Gastroesophageal sphincter (tissue), 4 donors: Measurements from ENCODE around the gene CCNK. TPM values are rescaled to one million over a fixed set of nuclear protein-coding genes. Genes with fewer than 3 reads are reported as not detected.
A peak's percentile ranks its signal among the peaks of the same experiment; 100 is the strongest.

ENCODE experiments used
- ATAC-seq: fragments of 150-250 bp; one replicate; pipeline ENCODE4 v1.9.1; 2016; ENCODE audit warnings: mild to moderate bottlenecking, moderate library complexity
- H3K27ac ChIP-seq, 4 donors: fragments of 200-600 bp; sonication (generic) in 3 of 4; 1 replicate in 3 of 4; 2 replicates in 1 of 4; pipeline ENCODE4 v1.5.1; 2016 to 2019
- H3K27me3 ChIP-seq: fragments of 200-600 bp; sonication (generic); one replicate; pipeline ENCODE4 v1.5.1; 2019
- H3K36me3 ChIP-seq, 2 donors: fragments of 200-600 bp; sonication (generic); one replicate each; pipeline ENCODE4 v1.5.1; 2019; ENCODE audit warnings: control low read depth in 1 of 2
- H3K4me1 ChIP-seq, 3 donors: fragments of 200-600 bp; sonication (generic); 1 replicate in 2 of 3; 2 replicates in 1 of 3; pipeline ENCODE4 v1.5.1; 2016 to 2019; ENCODE audit warnings: control low read depth in 2 of 3
- H3K4me3 ChIP-seq, 2 donors: fragments of 200-600 bp; sonication (generic); one replicate each; pipeline ENCODE4 v1.5.1; 2019; ENCODE audit warnings: mild to moderate bottlenecking in 1 of 2, moderate library complexity in 1 of 2
- H3K9me3 ChIP-seq, 3 donors: fragments of 200-600 bp; sonication (generic); one replicate each; pipeline ENCODE4 v1.5.1; 2017 to 2019; ENCODE audit warnings: control low read depth in 2 of 3
- EP300 ChIP-seq: sonication (generic); formaldehyde crosslinking; IDR thresholded peaks from one replicate; pipeline ENCODE4 v1.6.1; 2017; ENCODE audit warnings: antibody characterized with exemption, mild to moderate bottlenecking
- POLR2A ChIP-seq, 2 donors: fragments of 450-650 bp; IDR thresholded peaks; one replicate each; pipeline ENCODE4 v1.6.1; 2017; ENCODE audit warnings: antibody characterized with exemption in 2 of 2, mild to moderate bottlenecking in 2 of 2, moderate library complexity in 1 of 2
- POLR2AphosphoS5 ChIP-seq: sonication (generic); formaldehyde crosslinking; IDR thresholded peaks from one replicate; pipeline ENCODE4 v1.6.1; 2017; ENCODE audit warnings: antibody characterized with exemption
- WGBS, 2 donors: methylation state at CpG; one replicate each; pipeline ENCODE4 v1.1.5; 2018; ENCODE audit warnings: low coverage in 1 of 2; 5-methylcytosine and 5-hydroxymethylcytosine counted together
- small RNA-seq, 4 donors: library from RNA; depleted of rRNA; stranded (forward); fragments of <200 nt; gene quantifications; one replicate each; pipeline ENCODE3, GENCODE V24; 2016
- total RNA-seq, 4 donors: library from RNA; depleted of rRNA; stranded (reverse); fragments of >200 nt; gene quantifications; one replicate each; pipeline ENCODE4 v1.1.0, GENCODE V29; 2016
- TF ChIP-seq, protein P1 (sequence below), 4 experiments: fragments of 200-600 bp in 2 of 4; fragments of 450-650 bp in 2 of 4; sonication (generic) in 1 of 4; IDR thresholded peaks; one replicate each; pipeline ENCODE4 v1.5.1; 2017 to 2019; ENCODE audit warnings: antibody characterized with exemption in 4 of 4, mild to moderate bottlenecking in 2 of 4, moderate library complexity in 2 of 4

Gene CCNK
- total RNA-seq, 4 donors from 2014 or later: 17.1 to 26.8 (median 20.7) TPM

DNA sequence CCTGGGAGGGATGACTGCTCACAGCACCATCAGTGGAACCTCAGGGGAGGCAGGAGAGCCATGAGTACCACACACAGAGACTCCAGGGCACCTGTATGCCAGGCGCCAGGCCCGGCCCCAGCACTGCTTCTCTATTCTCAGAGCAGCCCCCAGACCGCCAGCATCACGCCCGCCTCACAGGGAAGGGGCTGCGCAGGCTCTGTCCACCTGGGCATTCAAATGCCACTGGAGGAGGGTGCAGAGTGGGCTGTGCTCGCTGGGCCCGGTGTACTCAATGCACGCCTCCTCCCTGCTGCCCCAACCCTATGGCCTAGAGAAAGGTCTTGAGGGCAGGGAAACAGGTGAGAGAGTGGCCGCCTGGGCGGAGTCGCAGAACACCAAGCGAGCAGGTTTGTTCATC lies 79.2 kb downstream of the CCNK start:
- no peak for ATAC-seq
- peaks cover 17 to 80% (median 47%) of the 10 kb centered on the region in 3 donors for H3K4me1 ChIP-seq

DNA sequence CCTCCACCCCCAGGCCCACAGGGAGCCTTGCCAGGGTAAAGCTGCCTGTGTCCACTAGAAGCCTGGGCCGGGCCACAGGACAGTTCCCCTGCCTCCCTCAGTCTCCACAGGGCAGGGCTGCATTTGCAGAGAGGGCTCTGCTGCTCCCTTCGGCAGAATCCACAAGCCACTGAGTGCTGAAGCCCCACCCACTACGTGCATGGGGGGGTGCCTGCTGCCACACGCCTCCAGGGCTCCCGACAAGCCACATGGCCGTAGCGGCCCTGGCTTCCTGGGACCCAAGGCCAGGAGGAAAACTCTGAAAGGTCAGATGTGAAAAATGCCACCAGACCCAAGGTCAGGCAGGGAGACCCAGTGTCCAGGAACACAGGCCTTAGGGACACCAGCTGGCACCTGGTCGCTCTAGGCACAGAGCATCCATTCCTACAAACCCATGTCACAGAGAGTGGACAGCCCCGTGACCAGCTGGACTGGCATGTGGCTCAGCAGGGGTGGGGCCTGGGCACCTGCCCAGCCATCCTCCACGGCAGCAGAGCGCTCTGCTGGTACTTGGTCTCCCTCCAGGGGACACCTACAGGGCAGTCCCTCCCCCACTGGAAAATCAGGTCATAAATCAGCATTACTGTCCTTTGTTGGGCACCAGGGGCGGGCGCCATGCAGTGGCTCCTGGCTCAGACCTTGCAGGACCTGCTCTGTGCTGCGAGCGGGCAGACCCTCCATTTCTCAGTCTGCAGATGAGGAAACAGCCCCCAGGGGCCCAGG lies 79.9 kb downstream of the CCNK start:
- no CpG with 5 or more reads among the region's 15 CpGs for WGBS, 2 donors
- TF ChIP-seq POLR2A (IDR thresholded peaks at IDR 0.05) (no peak), EP300 (no peak), POLR2AphosphoS5 (peak; percentile 41)
- TF ChIP-seq, protein P1, sequence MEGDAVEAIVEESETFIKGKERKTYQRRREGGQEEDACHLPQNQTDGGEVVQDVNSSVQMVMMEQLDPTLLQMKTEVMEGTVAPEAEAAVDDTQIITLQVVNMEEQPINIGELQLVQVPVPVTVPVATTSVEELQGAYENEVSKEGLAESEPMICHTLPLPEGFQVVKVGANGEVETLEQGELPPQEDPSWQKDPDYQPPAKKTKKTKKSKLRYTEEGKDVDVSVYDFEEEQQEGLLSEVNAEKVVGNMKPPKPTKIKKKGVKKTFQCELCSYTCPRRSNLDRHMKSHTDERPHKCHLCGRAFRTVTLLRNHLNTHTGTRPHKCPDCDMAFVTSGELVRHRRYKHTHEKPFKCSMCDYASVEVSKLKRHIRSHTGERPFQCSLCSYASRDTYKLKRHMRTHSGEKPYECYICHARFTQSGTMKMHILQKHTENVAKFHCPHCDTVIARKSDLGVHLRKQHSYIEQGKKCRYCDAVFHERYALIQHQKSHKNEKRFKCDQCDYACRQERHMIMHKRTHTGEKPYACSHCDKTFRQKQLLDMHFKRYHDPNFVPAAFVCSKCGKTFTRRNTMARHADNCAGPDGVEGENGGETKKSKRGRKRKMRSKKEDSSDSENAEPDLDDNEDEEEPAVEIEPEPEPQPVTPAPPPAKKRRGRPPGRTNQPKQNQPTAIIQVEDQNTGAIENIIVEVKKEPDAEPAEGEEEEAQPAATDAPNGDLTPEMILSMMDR (IDR thresholded peaks at IDR 0.05): peak in 2 of 4 experiments; percentile 3 to 11
- Histone ChIP-seq H3K4me3 (no peak overlapping the region), H3K9me3 (no peaks in the 10 kb centered on the region), H3K27ac (peak overlapping the region; percentile 63 to 93 (median 86)), H3K4me1 (peaks cover 18 to 83% (median 54%) of the 10 kb centered on the region in 3 donors), H3K36me3 (no peaks in the 10 kb centered on the region), H3K27me3 (no peaks in the 10 kb centered on the region)
- ATAC-seq: peak; percentile 44

More for the DNA sequence above, 79.2 kb downstream of the CCNK start:
- H3K4me3 ChIP-seq: no peak overlapping the region
- H3K27me3 ChIP-seq: no peaks in the 10 kb centered on the region
- 100% methylated on average over 1 of the region's 13 CpGs; no CpG with 5 or more reads in 1 of the 2 donors for WGBS, 2 donors
- H3K9me3 ChIP-seq: no peaks in the 10 kb centered on the region
- no peak for TF ChIP-seq POLR2A (IDR thresholded peaks at IDR 0.05)
- no peak for TF ChIP-seq POLR2AphosphoS5
- TF ChIP-seq, protein P1 (IDR thresholded peaks at IDR 0.05): no peak
- no peak for TF ChIP-seq EP300
- no peaks in the 10 kb centered on the region for H3K36me3 ChIP-seq
- H3K27ac ChIP-seq: peak overlapping the region; percentile 63 to 93 (median 86)

DNA sequence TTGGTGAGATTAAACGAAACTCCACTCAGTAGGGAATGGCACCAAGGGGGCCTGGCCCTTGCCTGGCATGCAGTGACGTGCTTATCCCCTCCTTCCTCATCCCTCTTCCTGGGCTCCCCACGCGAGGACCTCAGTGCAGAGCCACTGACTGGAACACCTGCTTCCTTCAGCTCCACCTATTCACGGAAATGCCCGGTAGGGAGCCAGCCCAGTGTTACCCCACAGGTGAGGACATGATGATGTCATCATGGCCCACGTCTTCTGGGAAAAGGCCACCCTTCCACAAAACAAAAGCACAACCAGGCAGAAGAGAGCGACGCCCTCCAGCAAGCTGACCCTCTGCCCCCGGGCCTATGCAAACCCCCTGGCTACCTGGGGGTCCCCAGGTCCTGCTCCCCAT lies 80.7 kb downstream of the CCNK start:
- Histone ChIP-seq H3K27ac (peak overlapping the region; percentile 63 to 93 (median 86)), H3K27me3 (no peaks in the 10 kb centered on the region), H3K9me3 (no peaks in the 10 kb centered on the region), H3K4me3 (no peak overlapping the region), H3K4me1 (peaks cover 19 to 87% (median 56%) of the 10 kb centered on the region in 3 donors), H3K36me3 (no peaks in the 10 kb centered on the region)
- TF ChIP-seq, protein P1 (IDR thresholded peaks at IDR 0.05): no peak
- TF ChIP-seq EP300: no peak
- no peak for TF ChIP-seq POLR2A (IDR thresholded peaks at IDR 0.05)
- TF ChIP-seq POLR2AphosphoS5: peak; percentile 82
- 100% methylated on average over 1 of the region's 10 CpGs; no CpG with 5 or more reads in 1 of the 2 donors for WGBS, 2 donors
- no peak for ATAC-seq

Small RNAs within 50 kb of the gene (small RNA-seq; reads per million reads assigned to genes)
- 0 reads per million in 4 donors for gene RNU6-91P

Other genes with a start within 250 kb of the CCNK start
- 1 to 10 TPM in 1 of 4 donors, under 1 TPM in 3; under 0.01 to 1.1 (median 0.39) TPM for gene BCL11B, start 209.2 kb upstream of the CCNK start, total RNA-seq
- 100 to 1,000 TPM; 127 to 184 (median 162) TPM for gene SETD3, start 550 bp upstream of the CCNK start, total RNA-seq
- gene CCDC85C, start 122.8 kb downstream of the CCNK start, total RNA-seq: 10 to 100 TPM; 14.0 to 58.2 (median 25.0) TPM
- gene HHIPL1, start 163.7 kb downstream of the CCNK start, total RNA-seq: 1 to 10 TPM; 2.7 to 9.6 (median 3.7) TPM
- 1 to 10 TPM in 1 of 4 donors, under 1 TPM in 2, not detected in 1; 0.78 to 1.4 (median 0.94) TPM for gene CYP46A1, start 202.9 kb downstream of the CCNK start, total RNA-seq